K562 (cell line): ENCODE data around the gene CAPZA1.

Source experiments
- CCNT2 ChIP-seq: IDR thresholded peaks from 2 replicates; pipeline ENCODE4 v1.6.1; 2011; ENCODE audit warnings: borderline replicate concordance, low read depth, mild to moderate bottlenecking, moderate library complexity, mixed read lengths, low read length; ENCODE audit not compliant: insufficient read length; ENCODE audit errors: extremely low read depth
- CEBPB ChIP-seq: fragments of 450-650 bp; IDR thresholded peaks from 2 replicates; pipeline ENCODE4 v1.6.1; 2016; ENCODE audit warnings: missing genetic modification characterization, missing compliant biosample characterization
- E2F4 ChIP-seq: sonication (generic); formaldehyde crosslinking; IDR thresholded peaks from 2 replicates; pipeline ENCODE4 v1.8.0; 2022; ENCODE audit warnings: mild to moderate bottlenecking, low read depth, missing genetic modification reagents
- EP300 ChIP-seq: IDR thresholded peaks from 2 replicates; pipeline ENCODE4 v1.6.1; 2012; ENCODE audit warnings: low read length, improper control_type of control experiment
- FOXJ3 ChIP-seq: sonication (generic); formaldehyde crosslinking; IDR thresholded peaks from 2 replicates; pipeline ENCODE4 v1.4.0; 2020; ENCODE audit warnings: mild to moderate bottlenecking, missing genetic modification reagents
- FOXM1 ChIP-seq, 2 experiments: fragments of 450-650 bp in 1 of 2; sonication (generic) in 1 of 2; formaldehyde crosslinking in 1 of 2; IDR thresholded peaks; 2 replicates each; pipeline versions ENCODE4 v1.6.1 to v1.9.0; 2017 to 2022; ENCODE audit warnings: low read depth in 2 of 2, mild to moderate bottlenecking in 2 of 2, missing genetic modification reagents in 1 of 2, moderate library complexity in 1 of 2
- HDAC2 ChIP-seq: fragments of 450-650 bp; IDR thresholded peaks from 2 replicates; pipeline ENCODE4 v1.6.1; 2016; ENCODE audit warnings: mild to moderate bottlenecking
- HDGF ChIP-seq: fragments of 450-650 bp; IDR thresholded peaks from 2 replicates; pipeline ENCODE4 v1.6.1; 2016
- KAT2B ChIP-seq: IDR thresholded peaks from one replicate; pipeline ENCODE4 v1.6.1; 2012; ENCODE audit warnings: low read depth, mild to moderate bottlenecking, control low read depth, inconsistent platforms, low read length, moderate library complexity
- POLR2A ChIP-seq: fragments of 450-650 bp; conservative IDR thresholded peaks from 2 replicates; pipeline ENCODE4 v1.6.1; 2016
- POLR2AphosphoS5 ChIP-seq: IDR thresholded peaks from 2 replicates; pipeline ENCODE4 v1.6.1; 2011; ENCODE audit warnings: mild to moderate bottlenecking, low read depth, low read length, moderate library complexity; ENCODE audit not compliant: control insufficient read depth, insufficient read depth
- TAF1 ChIP-seq: IDR thresholded peaks from 2 replicates; pipeline ENCODE4 v1.6.1; 2011; ENCODE audit warnings: mild to moderate bottlenecking, low read length, moderate library complexity; ENCODE audit not compliant: insufficient read depth, control insufficient read depth, severe bottlenecking; ENCODE audit errors: extremely low read depth
- TEAD2 ChIP-seq: fragments of 450-650 bp; IDR thresholded peaks from 2 replicates; pipeline ENCODE4 v1.6.1; 2016; ENCODE audit warnings: missing genetic modification characterization, control low read depth, missing compliant biosample characterization
- ZBTB26 ChIP-seq: fragments of 450-650 bp; formaldehyde crosslinking; IDR thresholded peaks from 2 replicates; pipeline ENCODE4 v1.4.0; 2022; ENCODE audit warnings: missing genetic modification characterization

GRCh38 chr1:112707221-112708001 is 87.8 kb downstream of the CAPZA1 start:
- no peak for TF ChIP-seq FOXJ3 (CRISPR knock-in tag)
- no peak for TF ChIP-seq HDGF
- peak; percentile 33; the same call in 1 of the 2 replicates for TF ChIP-seq POLR2AphosphoS5
- no peak for TF ChIP-seq KAT2B
- no peak for TF ChIP-seq TEAD2 (tag)
- TF ChIP-seq E2F4 (CRISPR knock-in tag) = no peak
- no peak for TF ChIP-seq TAF1
- TF ChIP-seq ZBTB26 = no peak
- no peak for TF ChIP-seq CEBPB (tag)
- no peak for TF ChIP-seq HDAC2
- peak; percentile 54 for TF ChIP-seq CCNT2
- peak; percentile 29; the same call in 1 of the 2 replicates for TF ChIP-seq EP300
- no peak for TF ChIP-seq FOXM1 (IDR thresholded peaks at IDR 0.05; ENCODE audit: low read depth)
- no peak for TF ChIP-seq FOXM1 (CRISPR knock-in tag; IDR thresholded peaks at IDR 0.05; ENCODE audit: low read depth)
- TF ChIP-seq POLR2A = no peak
